ENCODE measurements around the gene UBE2A.

UBE2A gene

DNA sequence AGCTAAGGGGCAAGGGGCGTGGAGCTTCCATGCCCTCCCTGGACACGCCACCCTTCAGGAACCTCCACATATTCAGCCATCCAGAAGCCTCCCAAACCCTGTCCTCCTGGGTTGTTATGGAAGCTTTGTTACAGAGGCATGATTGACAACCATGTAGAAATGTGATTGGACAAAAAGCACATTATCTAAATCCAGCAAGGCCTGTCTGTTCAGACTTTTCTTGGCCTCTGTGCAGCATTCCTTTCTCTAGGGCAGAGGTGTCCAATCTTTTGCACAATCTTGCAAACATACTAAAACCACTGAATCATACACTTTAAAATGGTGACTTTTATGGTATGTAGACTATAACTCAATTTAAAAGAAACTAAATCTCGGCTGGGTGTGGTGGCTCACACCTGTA lies 21.9 kb upstream of the UBE2A start:
- in situ Hi-C loops (cut with HindIII; ENCODE audit: low sequenced_read_pairs) = no loop called here
- no peak for DNase-seq (ENCODE audit: low read depth)
- H3K4me3 ChIP-seq (ENCODE audit: low read depth, low read length) = no peak overlapping the region
- TF ChIP-seq, protein P1, sequence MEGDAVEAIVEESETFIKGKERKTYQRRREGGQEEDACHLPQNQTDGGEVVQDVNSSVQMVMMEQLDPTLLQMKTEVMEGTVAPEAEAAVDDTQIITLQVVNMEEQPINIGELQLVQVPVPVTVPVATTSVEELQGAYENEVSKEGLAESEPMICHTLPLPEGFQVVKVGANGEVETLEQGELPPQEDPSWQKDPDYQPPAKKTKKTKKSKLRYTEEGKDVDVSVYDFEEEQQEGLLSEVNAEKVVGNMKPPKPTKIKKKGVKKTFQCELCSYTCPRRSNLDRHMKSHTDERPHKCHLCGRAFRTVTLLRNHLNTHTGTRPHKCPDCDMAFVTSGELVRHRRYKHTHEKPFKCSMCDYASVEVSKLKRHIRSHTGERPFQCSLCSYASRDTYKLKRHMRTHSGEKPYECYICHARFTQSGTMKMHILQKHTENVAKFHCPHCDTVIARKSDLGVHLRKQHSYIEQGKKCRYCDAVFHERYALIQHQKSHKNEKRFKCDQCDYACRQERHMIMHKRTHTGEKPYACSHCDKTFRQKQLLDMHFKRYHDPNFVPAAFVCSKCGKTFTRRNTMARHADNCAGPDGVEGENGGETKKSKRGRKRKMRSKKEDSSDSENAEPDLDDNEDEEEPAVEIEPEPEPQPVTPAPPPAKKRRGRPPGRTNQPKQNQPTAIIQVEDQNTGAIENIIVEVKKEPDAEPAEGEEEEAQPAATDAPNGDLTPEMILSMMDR (IDR thresholded peaks at IDR 0.05; ENCODE audit: low read depth, low read length, missing control alignments) = no peak

DNA sequence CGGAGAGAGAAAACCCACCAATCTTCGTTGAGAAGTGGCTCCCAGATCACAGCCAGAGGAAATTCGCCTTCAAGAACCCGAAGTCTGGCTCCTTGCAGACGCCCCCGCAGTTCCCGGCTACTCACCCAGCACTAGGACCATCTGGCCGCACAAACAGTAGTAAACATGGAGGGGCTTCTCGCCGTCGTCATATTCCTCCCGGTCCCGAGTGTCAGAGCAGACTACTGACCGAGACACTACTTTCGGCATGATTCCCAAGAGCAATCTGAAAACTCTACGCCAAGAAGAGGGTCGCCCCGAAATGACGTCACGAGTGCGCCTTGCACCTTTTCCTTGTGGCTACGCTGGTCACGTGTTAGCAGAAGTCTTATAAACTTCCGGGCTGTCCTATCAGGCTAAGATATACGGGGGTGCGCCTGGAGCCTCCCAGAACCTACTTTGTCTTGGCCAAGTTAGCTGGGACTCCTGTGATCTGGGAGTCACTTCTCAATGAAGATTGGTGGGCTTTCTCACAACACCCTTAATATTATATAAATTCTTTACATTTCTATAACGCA lies 9.2 kb upstream of the UBE2A start, which contains the start of gene STEEP1:
STEEP1 (minus strand) TSS at position 303 of the 557 bp plus-strand sequence; CDS start at position 249, 54 bp downstream.
- TF ChIP-seq, protein P1 (IDR thresholded peaks at IDR 0.05; ENCODE audit: low read depth, low read length, missing control alignments) = no peak
- H3K4me3 ChIP-seq (ENCODE audit: low read depth, low read length) = peak within 1 kb of the TSS; percentile 66
- peak; percentile 86 for DNase-seq (ENCODE audit: low read depth)
- in situ Hi-C loops (cut with HindIII; ENCODE audit: low sequenced_read_pairs) = no loop called here

DNA sequence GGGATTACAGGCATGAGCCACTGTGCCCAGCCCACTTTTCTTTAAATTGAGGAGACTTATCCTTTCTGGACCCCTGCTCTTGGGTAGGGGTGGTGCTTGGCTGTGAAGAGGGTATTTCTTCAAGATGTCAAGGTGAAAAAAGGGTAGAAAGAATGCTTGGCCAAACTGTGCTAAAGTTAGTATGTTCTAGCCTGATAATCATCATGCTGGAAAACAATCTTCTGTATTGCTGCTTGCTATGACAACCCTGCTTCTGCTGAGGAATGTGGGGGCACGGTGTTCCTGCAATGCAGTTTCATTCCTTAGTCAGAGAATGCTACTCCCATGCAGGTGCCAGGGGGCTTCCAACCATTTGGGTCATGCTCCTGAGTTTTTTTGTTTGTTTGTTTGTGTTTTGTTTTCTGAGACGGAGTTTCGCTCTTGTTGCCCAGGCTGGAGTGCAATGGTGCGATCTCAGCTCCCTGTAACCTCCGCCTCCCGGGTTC lies 4.0 kb upstream of the UBE2A start:
- in situ Hi-C loops (cut with HindIII; ENCODE audit: low sequenced_read_pairs) = no loop called here
- DNase-seq (ENCODE audit: low read depth) = no peak
- TF ChIP-seq, protein P1 (IDR thresholded peaks at IDR 0.05; ENCODE audit: low read depth, low read length, missing control alignments) = no peak
- H3K4me3 ChIP-seq (ENCODE audit: low read depth, low read length) = no peak overlapping the region

DNA sequence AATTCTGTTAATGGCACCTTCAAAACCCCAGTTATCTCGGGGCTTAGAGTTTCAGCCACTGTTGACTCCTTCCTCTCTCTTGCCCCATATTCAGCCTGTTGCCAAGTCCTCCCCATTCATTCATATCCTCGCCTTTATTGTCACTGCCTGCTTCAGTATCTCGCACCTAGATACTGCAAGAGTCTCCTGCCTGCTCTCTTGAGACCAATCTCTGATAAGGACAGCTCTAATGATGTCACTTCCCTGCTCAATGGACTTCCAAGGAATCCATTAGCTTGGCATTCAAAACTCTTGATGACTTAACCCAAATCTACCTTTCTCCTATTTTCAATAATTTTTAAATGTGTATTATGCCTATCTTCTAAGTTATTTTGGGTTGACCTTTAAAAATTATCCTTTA lies 1.1 kb upstream of the UBE2A start:
- in situ Hi-C loops (cut with HindIII; ENCODE audit: low sequenced_read_pairs) = no loop called here
- TF ChIP-seq, protein P1 (IDR thresholded peaks at IDR 0.05; ENCODE audit: low read depth, low read length, missing control alignments) = no peak
- no peak for DNase-seq (ENCODE audit: low read depth)
- H3K4me3 ChIP-seq (ENCODE audit: low read depth, low read length) = peak overlapping the region; percentile 66

DNA sequence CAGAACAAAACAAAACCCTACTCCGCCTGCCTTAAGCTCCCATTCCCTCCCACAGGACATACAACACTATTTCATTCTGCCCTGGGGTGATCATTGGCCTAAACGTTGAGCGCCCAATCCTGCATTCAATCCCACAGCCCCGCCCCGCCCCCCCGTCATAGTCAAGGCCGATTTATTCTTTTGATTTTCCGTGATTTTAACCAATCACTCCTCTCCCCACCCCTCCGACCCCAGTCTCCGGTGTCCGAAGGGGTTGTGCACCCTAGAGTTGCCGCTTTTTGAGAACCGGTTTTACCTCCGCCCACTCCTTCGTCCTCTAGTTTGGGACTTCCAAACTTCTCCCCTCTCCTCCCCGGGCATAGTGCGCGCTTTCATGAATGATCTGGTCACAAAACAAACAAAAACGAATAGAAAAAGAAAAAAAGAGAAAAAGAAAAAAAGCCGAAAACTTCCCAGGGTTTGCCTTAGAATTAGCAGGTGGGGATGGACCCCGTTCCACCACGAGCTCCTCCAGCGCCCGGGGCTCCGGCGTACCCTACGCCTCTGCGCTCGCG lies 446 bp upstream of the UBE2A start:
- H3K4me3 ChIP-seq (ENCODE audit: low read depth, low read length) = peak overlapping the region; percentile 66
- no peak for DNase-seq (ENCODE audit: low read depth)
- in situ Hi-C loops (cut with HindIII; ENCODE audit: low sequenced_read_pairs) = no loop called here
- TF ChIP-seq, protein P1 (IDR thresholded peaks at IDR 0.05; ENCODE audit: low read depth, low read length, missing control alignments) = no peak

DNA sequence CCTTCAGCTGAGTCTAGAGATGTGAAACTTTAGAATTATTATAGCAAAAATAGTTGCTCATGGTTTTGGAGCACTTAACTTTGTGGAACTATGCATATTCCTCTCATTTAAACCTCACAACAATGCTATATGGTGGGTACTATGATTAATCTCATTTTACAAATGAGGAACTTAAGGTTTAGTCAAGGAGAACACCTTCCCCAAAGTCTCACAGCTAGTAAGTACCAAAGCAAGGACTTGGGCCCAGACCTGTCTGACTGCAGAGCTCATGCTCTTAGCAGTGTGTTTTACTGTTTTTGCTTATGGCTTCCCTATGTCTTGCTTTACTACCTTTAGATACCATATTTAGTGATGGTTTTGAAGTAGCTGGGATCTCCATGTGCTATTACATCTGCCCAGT lies 5.1 kb downstream of the UBE2A start:
- no peak overlapping the region for H3K4me3 ChIP-seq (ENCODE audit: low read depth, low read length)
- in situ Hi-C loops (cut with HindIII; ENCODE audit: low sequenced_read_pairs) = no loop called here
- TF ChIP-seq, protein P1 (IDR thresholded peaks at IDR 0.05; ENCODE audit: low read depth, low read length, missing control alignments) = no peak
- DNase-seq (ENCODE audit: low read depth) = no peak

Data from astrocyte of the cerebellum (primary cell).